K562 (cell line): Measurements from ENCODE around the gene SPEF1. TPM values are rescaled to one million over a fixed set of nuclear protein-coding genes. Genes with fewer than 3 reads are reported as not detected.

Experiments used
- GABPA ChIP-seq: fragments of 200-800 bp; sonication (Bioruptor generic); conservative IDR thresholded peaks from 2 replicates; pipeline ENCODE4 v1.6.1; 2016; ENCODE audit warnings: low read depth, missing genetic modification characterization, missing compliant biosample characterization
- KAT8 ChIP-seq: fragments of 450-650 bp; IDR thresholded peaks from 2 replicates; pipeline ENCODE4 v1.6.1; 2016; ENCODE audit warnings: low read depth, mild to moderate bottlenecking
- MAFK ChIP-seq: IDR thresholded peaks from 2 replicates; pipeline ENCODE4 v1.6.1; 2011; ENCODE audit warnings: low read length, improper control_type of control experiment
- NCOA4 ChIP-seq: fragments of 450-650 bp; IDR thresholded peaks from 2 replicates; pipeline ENCODE4 v1.6.1; 2018; ENCODE audit warnings: mild to moderate bottlenecking; ENCODE audit not compliant: partially characterized antibody
- NCOA6 ChIP-seq: fragments of 450-650 bp; IDR thresholded peaks from 2 replicates; pipeline ENCODE4 v1.6.1; 2017; ENCODE audit warnings: mild to moderate bottlenecking
- NFRKB ChIP-seq: fragments of 450-650 bp; IDR thresholded peaks from 2 replicates; pipeline ENCODE4 v1.6.1; 2016; ENCODE audit warnings: low read depth
- SMAD1 ChIP-seq: fragments of 150-350 bp; IDR thresholded peaks from 2 replicates; pipeline ENCODE4 v1.6.1; 2014; ENCODE audit warnings: low read length, low read depth; ENCODE audit not compliant: partially characterized antibody
- SMARCA5 ChIP-seq: fragments of 450-650 bp; IDR thresholded peaks from 2 replicates; pipeline ENCODE4 v1.6.1; 2016
- TAF15 ChIP-seq: fragments of 200-400 bp; formaldehyde crosslinking; IDR thresholded peaks from 2 replicates; pipeline ENCODE4 v1.6.1; 2017; ENCODE audit warnings: mild to moderate bottlenecking, low read depth, low read length, moderate library complexity
- TOE1 ChIP-seq, 2 experiments: fragments of 450-650 bp in 1 of 2; sonication (generic) in 1 of 2; formaldehyde crosslinking in 1 of 2; IDR thresholded peaks; 2 replicates each; pipeline versions ENCODE4 v1.7.1 to v1.8.0; 2016 to 2022; ENCODE audit warnings: borderline replicate concordance in 2 of 2, mild to moderate bottlenecking in 2 of 2, antibody characterized with exemption in 1 of 2, inconsistent platforms in 1 of 2, low read depth in 1 of 2, missing genetic modification reagents in 1 of 2, moderate library complexity in 1 of 2
- YY1 ChIP-seq, 3 experiments: IDR thresholded peaks; 2 replicates each; pipeline ENCODE4 v1.6.1; 2011; ENCODE audit warnings: low read length in 2 of 3, mild to moderate bottlenecking in 2 of 3, moderate library complexity in 2 of 3, borderline replicate concordance in 1 of 3, control low read depth in 1 of 3, low read depth in 1 of 3; ENCODE audit not compliant: insufficient read depth in 3 of 3, insufficient replicate concordance in 2 of 3, control insufficient read depth in 1 of 3, insufficient read length in 1 of 3; ENCODE audit errors: extremely low read depth in 1 of 3
- ZC3H11A ChIP-seq: IDR thresholded peaks from 2 replicates; pipeline ENCODE4 v1.6.1; 2012; ENCODE audit warnings: low read depth, low read length, improper control_type of control experiment
- ZC3H4 ChIP-seq: sonication (generic); formaldehyde crosslinking; IDR thresholded peaks from 2 replicates; pipeline ENCODE4 v1.9.0; 2021; ENCODE audit warnings: missing genetic modification reagents, borderline replicate concordance
- ZNF583 ChIP-seq: fragments of 250-450 bp; sonication (Bioruptor Pico); IDR thresholded peaks from 2 replicates; pipeline ENCODE4 v1.4.0; 2020
- polyA plus RNA-seq, 8 experiments: library from polyadenylated mRNA; depleted of rRNA in 4 of 8; stranded (reverse) in 5 of 8; unstranded in 3 of 8; fragments of >200 nt; fragmentation: Nextera tagmentation in 2 of 8; fragmentation: Illumina TruSeq in 1 of 8; extraction: Ambion mirVana in 2 of 8; extraction: Trizol in 1 of 8; gene quantifications; 2 replicates each; pipeline versions ENCODE4 v1.2.1 to v1.2.3, GENCODE V29; 2011 to 2014; ENCODE audit warnings: inconsistent platforms in 1 of 8, missing spikeins in 1 of 8
- total RNA-seq, 7 experiments: library from RNA; depleted of rRNA in 6 of 7; stranded (reverse); fragments of >200 nt in 6 of 7; fragmentation: Illumina TruSeq in 2 of 7; extraction: Trizol in 2 of 7; gene quantifications; 2 replicates each; pipeline versions ENCODE4 v1.2.1 to v1.2.3, GENCODE V29; 2011 to 2021; ENCODE audit warnings: low replicate concordance in 1 of 7
- TF ChIP-seq, protein P1 (sequence below): fragments of 450-650 bp; formaldehyde crosslinking; IDR thresholded peaks from 2 replicates; pipeline ENCODE4 v1.4.0; 2020; ENCODE audit warnings: mild to moderate bottlenecking
- TF ChIP-seq, protein P2 (sequence below): fragments of 450-650 bp; formaldehyde crosslinking; IDR thresholded peaks from 2 replicates; pipeline ENCODE4 v1.4.0; 2020; ENCODE audit warnings: mild to moderate bottlenecking, mixed read lengths
- TF ChIP-seq, protein P3 (sequence below), 3 experiments: IDR thresholded peaks in 2 of 3; conservative IDR thresholded peaks in 1 of 3; 2 replicates each; pipeline ENCODE4 v1.5.1; 2011 to 2012; ENCODE audit warnings: low read length in 3 of 3, mild to moderate bottlenecking in 3 of 3, control low read depth in 2 of 3, improper control_type of control experiment in 1 of 3, inconsistent platforms in 1 of 3, low read depth in 1 of 3, mixed read lengths in 1 of 3, moderate library complexity in 1 of 3; ENCODE audit not compliant: insufficient read depth in 2 of 3
- TF ChIP-seq, protein P4 (sequence below), 3 experiments: fragments of 200-800 bp in 1 of 3; fragments of 250-450 bp in 1 of 3; fragments of 450-650 bp in 1 of 3; sonication (Bioruptor Pico) in 1 of 3; sonication (Bioruptor generic) in 1 of 3; formaldehyde crosslinking in 1 of 3; IDR thresholded peaks; 2 replicates each; pipeline versions ENCODE4 v1.6.1 to v1.8.0; 2016 to 2022; ENCODE audit warnings: mild to moderate bottlenecking in 2 of 3, missing genetic modification characterization in 2 of 3, missing compliant biosample characterization in 1 of 3, moderate library complexity in 1 of 3

Gene SPEF1
- total and polyA plus RNA-seq, 9 of the 15 experiments (the other 6 are each of a cell fraction or from before 2014, with no cell fraction given), result not detected

DNA sequence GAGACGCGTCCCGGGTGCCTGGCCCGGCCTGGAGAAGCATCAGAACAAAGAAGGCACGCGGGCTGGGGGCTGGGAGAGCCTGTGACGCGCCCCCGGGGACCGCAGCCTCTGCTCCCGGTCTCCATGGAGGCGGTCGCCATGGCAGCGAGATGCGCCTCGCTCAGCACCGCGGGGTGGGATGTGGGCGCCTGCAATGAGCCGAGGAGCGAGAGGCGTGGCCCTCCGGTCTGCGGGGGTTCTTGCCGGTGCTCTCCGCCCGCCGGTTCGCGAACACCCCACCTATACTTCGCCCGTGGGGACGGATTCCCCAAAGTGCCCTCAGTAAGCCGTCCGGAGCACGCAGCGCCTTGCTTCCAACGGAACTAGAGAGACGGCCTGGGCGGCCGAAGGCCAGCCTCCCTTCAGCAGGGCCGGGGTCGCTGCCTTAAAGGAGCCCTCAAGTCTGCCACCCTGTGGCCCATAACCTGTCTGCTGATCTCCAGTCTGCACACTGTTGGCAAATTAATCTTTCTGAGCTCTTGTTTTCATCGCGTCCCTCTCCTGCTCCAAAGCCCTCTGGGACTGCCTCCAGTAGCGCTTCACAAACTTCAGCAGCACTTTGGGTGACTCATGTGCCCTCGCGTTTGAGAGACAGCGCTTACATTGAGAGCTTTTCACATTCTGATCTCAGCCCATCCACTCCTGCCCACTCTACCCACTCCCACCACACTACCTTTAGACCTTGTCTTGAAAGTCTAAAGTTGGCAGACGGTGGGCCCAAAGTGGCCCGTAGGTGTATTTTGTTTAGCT, 12.7 kb downstream of the SPEF1 start (continued):
- TF ChIP-seq NCOA6 (no peak), SMARCA5 (0 out of 2 replicates have a peak, but pooled peaks have one; percentile 11), MAFK (no peak), NFRKB (no peak), SMAD1 (no peak), ZNF583 (CRISPR knock-in tag) (no peak), ZC3H4 (CRISPR knock-in tag) (no peak), NCOA4 (no peak), GABPA (no peak), YY1 (IDR thresholded peaks at IDR 0.05; ENCODE audit: borderline replicate concordance in 1 of 3, control insufficient read depth in 1 of 3, extremely low read depth in 1 of 3, insufficient read depth in 3 of 3, insufficient read length in 1 of 3, insufficient replicate concordance in 2 of 3, low read depth in 1 of 3, low read length in 2 of 3) (no peak), KAT8 (no peak), ZC3H11A (no peak), TOE1 (IDR thresholded peaks at IDR 0.05; ENCODE audit: borderline replicate concordance) (no peak), TOE1 (CRISPR knock-in tag; IDR thresholded peaks at IDR 0.05; ENCODE audit: borderline replicate concordance, low read depth) (no peak), TAF15 (no peak)
- TF ChIP-seq, protein P1, sequence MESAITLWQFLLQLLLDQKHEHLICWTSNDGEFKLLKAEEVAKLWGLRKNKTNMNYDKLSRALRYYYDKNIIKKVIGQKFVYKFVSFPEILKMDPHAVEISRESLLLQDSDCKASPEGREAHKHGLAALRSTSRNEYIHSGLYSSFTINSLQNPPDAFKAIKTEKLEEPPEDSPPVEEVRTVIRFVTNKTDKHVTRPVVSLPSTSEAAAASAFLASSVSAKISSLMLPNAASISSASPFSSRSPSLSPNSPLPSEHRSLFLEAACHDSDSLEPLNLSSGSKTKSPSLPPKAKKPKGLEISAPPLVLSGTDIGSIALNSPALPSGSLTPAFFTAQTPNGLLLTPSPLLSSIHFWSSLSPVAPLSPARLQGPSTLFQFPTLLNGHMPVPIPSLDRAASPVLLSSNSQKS, result no peak
- TF ChIP-seq, protein P2, sequence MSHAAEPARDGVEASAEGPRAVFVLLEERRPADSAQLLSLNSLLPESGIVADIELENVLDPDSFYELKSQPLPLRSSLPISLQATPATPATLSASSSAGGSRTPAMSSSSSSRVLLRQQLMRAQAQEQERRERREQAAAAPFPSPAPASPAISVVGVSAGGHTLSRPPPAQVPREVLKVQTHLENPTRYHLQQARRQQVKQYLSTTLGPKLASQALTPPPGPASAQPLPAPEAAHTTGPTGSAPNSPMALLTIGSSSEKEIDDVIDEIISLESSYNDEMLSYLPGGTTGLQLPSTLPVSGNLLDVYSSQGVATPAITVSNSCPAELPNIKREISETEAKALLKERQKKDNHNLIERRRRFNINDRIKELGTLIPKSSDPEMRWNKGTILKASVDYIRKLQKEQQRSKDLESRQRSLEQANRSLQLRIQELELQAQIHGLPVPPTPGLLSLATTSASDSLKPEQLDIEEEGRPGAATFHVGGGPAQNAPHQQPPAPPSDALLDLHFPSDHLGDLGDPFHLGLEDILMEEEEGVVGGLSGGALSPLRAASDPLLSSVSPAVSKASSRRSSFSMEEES (CRISPR knock-in tag), result no peak
- TF ChIP-seq, protein P3, sequence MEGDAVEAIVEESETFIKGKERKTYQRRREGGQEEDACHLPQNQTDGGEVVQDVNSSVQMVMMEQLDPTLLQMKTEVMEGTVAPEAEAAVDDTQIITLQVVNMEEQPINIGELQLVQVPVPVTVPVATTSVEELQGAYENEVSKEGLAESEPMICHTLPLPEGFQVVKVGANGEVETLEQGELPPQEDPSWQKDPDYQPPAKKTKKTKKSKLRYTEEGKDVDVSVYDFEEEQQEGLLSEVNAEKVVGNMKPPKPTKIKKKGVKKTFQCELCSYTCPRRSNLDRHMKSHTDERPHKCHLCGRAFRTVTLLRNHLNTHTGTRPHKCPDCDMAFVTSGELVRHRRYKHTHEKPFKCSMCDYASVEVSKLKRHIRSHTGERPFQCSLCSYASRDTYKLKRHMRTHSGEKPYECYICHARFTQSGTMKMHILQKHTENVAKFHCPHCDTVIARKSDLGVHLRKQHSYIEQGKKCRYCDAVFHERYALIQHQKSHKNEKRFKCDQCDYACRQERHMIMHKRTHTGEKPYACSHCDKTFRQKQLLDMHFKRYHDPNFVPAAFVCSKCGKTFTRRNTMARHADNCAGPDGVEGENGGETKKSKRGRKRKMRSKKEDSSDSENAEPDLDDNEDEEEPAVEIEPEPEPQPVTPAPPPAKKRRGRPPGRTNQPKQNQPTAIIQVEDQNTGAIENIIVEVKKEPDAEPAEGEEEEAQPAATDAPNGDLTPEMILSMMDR (IDR thresholded peaks at IDR 0.05 in 2 of 3, conservative IDR thresholded peaks at IDR 0.05 in 1 of 3; ENCODE audit: insufficient read depth in 2 of 3, low read depth in 1 of 3, low read length in 3 of 3), result peak; percentile 44 to 52 (median 49); a peak in 5 of 6 replicates
- TF ChIP-seq, protein P4, sequence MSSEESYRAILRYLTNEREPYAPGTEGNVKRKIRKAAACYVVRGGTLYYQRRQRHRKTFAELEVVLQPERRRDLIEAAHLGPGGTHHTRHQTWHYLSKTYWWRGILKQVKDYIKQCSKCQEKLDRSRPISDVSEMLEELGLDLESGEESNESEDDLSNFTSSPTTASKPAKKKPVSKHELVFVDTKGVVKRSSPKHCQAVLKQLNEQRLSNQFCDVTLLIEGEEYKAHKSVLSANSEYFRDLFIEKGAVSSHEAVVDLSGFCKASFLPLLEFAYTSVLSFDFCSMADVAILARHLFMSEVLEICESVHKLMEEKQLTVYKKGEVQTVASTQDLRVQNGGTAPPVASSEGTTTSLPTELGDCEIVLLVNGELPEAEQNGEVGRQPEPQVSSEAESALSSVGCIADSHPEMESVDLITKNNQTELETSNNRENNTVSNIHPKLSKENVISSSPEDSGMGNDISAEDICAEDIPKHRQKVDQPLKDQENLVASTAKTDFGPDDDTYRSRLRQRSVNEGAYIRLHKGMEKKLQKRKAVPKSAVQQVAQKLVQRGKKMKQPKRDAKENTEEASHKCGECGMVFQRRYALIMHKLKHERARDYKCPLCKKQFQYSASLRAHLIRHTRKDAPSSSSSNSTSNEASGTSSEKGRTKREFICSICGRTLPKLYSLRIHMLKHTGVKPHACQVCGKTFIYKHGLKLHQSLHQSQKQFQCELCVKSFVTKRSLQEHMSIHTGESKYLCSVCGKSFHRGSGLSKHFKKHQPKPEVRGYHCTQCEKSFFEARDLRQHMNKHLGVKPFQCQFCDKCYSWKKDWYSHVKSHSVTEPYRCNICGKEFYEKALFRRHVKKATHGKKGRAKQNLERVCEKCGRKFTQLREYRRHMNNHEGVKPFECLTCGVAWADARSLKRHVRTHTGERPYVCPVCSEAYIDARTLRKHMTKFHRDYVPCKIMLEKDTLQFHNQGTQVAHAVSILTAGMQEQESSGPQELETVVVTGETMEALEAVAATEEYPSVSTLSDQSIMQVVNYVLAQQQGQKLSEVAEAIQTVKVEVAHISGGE (CRISPR knock-in tag; IDR thresholded peaks at IDR 0.05), result peak in 1 of 3 experiments; percentile 52; a peak in 1 of 6 replicates
